HG03469 (cell line): ENCODE measurements around the gene ELF3.
"Not testable (repeated sequence)": the region's sequence is repeated elsewhere in the genome, so short reads cannot be mapped to it uniquely, and the experiment has no call there.

Source experiments
- ATAC-seq: cut with Tn5 transposase; IDR thresholded peaks from one replicate; pipeline ENCODE4 v1.9.1; 2021; ENCODE audit warnings: mild to moderate bottlenecking, moderate library complexity, moderate number of reproducible peaks; ENCODE audit not compliant: unreplicated experiment

ELF3 gene

GRCh38 chr1:202034149-202034682 lies 23.8 kb downstream of the ELF3 start:
- no peak for ATAC-seq

DNA sequence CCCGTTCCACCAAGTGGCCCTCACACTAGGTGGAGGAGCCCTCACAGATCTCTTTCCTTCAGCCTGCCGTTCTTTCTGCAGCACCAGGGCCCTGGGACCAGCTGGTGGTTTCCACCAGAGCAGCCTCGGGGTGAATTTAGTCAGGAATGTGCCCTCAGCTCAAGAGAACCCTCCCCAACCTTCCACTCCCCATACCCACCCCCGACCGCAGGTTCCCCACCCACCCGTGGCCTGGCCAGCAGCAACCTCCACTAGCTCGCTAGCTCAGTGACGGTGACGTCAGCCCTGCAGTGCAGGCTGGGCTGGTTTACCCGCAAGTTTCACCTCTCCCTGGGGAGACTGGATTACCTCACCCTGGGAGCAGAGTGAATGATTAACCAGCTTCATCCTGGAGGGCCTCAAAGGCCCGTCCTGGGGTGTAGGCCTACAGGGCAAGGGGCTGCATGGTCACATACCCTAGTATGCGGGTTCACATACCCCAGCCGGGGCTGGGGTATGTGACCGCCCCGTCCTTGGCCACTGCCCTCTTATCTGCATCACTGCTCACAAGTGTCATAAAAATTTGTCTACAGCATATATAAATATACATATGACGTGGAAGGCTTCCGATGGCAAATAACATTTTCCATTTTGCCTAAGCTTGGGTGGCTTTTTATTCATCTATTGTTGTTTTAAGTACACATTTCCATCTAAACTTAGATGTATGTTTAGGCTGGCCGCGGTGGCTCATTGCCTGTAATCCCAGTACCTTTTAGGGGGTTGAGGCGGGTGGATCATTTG lies 24.5 kb downstream of the ELF3 start:
- no peak for ATAC-seq

GRCh38 chr1:202036595-202037387 lies 26.4 kb downstream of the ELF3 start:
- ATAC-seq = no peak

DNA sequence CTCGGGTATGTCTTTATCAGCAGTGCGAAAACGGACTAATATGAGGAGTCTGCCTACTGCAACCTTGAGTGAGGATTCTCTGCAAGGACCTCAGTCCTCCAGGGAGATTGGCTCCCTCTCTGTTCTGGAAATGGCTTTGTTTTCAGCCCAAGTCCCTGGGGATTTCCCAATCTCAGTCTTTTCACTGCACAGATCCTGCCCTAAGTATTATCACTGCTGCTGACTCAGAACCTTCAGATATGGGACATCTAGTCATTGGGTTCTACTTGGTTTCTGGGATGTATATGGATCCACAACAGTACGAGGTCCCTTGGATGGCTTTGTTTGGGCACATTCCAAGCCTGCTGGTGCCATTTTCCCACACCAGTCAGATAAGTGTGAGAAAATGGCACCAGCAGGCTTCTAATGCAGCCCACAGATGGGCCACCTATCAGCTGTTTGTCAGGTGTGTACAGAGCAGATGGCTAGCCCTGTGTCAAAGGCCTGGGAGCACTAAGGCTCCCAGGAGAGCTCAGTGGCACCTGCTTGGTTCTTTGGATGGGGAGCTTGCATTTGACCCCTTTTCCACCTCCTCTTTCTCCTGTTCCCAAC lies 27.4 kb downstream of the ELF3 start:
- no peak for ATAC-seq

DNA sequence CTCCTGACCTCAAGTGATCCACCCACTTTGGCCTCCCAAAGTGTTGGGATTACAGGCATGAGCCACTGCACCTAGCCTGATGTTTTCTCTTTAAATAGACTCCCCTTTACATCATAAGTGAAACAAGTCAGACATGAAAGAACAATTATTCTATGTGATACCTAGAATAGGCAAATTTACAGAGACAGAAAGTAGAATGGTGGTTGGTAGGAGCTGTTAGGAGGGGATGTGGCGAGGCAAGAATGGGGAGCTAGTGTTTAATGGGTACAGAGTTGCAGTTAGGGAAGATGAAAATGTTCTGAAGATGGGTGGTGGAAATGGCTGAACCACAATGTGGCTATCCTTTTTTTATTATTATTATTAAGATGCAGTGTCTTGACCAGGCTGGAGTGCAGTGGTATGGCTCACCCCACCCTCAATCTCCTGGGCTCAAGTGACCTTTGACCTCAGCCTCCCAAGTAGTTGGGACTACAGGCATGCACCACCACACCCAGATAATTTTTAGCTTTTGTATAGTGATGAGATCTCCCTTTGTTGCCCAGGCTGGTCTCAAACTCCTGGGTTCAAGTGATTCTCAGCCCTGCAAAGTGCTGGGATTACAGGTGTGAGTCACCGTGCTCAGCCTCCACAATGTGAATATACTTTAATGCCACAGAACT lies 28.4 kb downstream of the ELF3 start:
- no peak for ATAC-seq

DNA sequence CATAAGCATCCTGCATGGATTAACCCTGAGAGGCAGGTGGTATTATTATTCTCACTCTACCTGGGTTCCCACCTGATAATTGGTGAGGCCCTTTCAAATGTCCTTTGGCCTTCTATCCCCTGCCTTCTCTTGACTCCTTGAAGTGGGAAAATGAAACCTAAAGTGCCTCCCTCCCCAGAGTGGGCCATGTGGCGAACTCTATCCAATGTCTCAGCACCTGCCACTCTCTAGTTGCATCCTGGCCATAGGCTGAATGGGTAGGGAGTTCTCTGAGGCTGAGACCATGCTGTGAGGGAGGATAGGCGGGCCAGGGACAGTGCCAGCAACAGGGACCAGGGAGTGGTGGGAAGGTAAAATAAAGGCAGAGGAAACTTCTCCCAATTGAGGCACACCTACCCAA lies 35.3 kb downstream of the ELF3 start:
- ATAC-seq = no peak

GRCh38 chr1:202046227-202046626 lies 35.8 kb downstream of the ELF3 start:
- no peak for ATAC-seq

DNA sequence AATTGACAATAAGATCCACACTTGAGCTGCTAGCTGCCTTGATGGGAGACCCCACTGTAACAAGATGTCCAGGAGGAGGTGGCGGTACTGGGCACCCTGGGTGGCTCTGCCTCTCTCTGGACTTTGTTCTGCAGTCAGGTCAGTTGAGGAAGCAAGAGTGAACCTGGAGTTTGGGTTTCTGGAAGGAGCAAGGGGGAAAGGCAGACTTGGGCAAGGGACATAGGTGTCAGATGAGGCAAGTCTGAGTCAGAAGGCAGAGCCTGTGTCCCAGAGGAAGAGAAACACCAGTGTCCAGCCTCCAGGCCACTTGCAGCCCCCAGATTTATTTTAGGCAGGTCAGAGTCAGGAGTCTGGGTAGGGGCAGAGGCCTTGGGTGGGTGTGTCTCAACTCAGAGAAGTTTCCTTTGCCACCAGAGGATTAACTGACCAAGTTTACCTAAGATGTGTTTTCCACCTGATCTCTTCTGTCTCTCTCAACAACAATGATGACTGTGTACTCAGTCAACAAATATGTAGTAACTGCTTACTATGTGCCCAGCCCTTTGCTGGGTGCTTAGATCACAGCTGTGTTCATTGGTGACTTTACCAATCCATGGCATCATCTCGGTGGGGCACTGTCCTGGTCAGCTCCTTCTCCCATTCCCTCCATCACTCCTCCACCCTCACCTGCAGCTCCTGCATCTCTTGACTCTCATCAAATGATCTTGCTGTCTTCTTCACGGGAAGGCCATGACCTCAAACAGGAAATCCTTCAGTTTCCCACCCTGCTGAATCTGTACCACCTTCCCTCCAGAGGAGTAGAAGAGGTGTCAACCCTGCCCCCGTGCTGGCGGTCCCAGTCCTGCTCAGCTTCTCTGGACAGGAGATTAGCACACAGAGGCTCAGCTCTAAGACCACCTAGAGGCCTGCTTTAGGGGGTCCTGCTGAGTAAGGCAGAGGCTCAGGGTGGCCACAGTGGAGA lies 36.6 kb downstream of the ELF3 start:
- no peak for ATAC-seq

DNA sequence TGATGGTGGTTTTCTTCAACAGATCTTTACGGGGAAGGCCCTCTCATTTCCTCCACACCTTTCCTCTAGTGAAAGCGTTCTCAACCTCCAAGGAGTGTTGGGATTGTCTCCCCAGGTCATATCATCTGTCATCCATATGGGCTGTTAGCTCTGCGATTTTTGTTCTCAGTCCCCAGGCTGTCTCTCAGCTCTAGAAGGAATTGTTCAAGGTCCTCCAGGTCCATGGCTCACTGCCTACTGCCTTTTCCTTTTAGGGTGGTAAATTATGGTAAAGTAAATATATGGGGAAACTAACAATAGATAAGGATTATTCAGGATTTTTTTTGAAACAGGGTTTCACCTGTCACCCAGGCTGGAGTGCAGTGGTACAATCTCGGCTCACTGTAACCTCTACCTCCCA lies 37.6 kb downstream of the ELF3 start:
- ATAC-seq = no peak

- ATAC-seq = no peak
Observed at GRCh38 chr1:202049129-202049528, 38.7 kb downstream of the ELF3 start.

DNA sequence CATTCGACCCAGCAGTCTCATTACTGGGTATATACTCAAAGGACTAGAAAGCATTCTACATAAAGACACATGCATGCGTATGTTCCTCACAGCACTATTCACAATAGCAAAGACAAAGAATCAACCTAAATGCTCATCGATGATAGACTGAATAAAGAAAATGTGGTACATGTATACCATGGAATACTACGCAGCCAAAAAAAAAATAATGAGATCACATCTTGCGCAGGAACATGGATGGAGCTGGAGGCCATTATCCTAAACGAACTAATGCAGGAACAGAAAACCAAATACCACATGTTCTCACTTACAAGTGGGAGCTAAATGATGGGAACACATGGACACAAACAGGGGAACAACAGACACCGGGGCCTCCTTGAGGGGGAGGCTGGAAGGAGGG lies 43.7 kb downstream of the ELF3 start:
- no peak for ATAC-seq

DNA sequence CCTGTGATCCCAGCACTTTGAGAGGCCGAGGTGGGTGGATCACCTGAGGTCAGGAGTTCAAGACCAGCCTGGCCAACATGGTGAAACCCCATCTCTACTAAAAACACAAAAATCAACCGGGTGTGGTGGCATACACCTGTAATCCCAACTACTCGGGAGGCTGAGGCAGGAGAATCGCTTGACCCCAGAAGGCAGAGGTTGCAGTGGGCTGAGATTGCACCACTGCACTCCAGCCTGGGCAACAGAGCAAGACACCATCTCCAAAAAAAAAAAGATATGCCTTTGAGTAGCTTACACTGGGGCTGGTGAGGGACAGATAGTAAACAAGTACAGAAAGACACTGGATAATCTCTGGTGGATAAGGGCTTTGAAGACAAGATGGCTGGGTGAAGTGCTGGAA lies 44.3 kb downstream of the ELF3 start:
- ATAC-seq = not testable (repeated sequence)

DNA sequence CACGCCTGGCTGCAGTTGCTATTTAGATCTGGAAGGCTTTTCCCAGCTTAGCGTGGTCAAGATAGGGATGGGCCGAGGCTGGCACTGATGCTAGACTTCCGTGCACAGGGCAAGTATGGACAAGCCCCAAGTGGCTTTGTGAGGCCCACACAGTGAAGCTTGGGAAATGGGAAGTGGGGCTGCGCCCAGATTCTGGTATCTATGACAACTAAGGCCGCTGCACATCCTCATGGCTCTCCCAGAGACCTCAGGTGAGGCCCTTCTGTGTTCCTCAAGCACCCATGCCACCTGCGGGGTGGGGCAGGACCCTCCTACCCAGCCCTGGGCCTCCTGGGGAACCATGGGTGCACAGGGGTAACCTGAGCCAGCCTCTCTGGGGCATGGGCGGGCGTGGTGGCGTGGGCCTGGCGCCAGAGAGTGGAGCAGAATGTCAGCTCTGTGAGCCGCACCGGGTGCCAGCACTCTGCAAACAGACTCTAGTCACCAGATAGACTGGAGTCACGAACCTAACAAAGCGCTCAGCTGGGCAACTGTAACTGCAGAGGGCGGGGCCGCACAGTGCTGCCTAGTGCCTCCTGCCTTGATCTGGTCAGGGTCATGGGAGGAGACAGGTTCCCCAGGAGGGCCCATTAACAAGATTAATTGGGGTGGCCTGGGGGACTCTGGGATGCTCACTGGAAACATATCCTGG lies 46.4 kb downstream of the ELF3 start:
- ATAC-seq = no peak

GRCh38 chr1:202057335-202057704 lies 46.9 kb downstream of the ELF3 start:
- not testable (repeated sequence) for ATAC-seq

- no peak for ATAC-seq
Observed at GRCh38 chr1:202058001-202058908, 47.9 kb downstream of the ELF3 start.

- no peak for ATAC-seq
Observed at GRCh38 chr1:202061055-202061454, 50.7 kb downstream of the ELF3 start.

DNA sequence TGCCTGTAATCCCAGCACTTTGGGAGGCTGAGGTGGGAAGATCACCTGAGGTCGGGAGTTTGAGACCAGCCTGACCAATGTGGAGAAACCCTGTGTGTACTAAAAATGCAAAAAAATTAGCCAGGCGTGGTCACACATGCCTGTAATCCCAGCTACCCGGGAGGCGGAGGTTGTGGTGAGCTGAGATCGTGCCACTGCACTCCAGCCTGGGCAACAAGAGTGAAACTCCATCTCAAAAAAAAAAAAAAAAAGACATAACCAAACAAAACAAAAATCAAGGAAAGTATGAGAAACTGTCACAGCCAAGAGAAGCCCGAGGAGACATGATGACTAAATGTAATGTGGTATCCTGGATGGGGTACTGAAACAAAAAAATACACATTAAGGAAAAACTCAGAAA lies 51.4 kb downstream of the ELF3 start:
- ATAC-seq = not testable (repeated sequence)

- not testable (repeated sequence) for ATAC-seq
Observed at GRCh38 chr1:202062636-202063035, 52.2 kb downstream of the ELF3 start.
